ENCODE results near the gene LPAR3.

DNA sequence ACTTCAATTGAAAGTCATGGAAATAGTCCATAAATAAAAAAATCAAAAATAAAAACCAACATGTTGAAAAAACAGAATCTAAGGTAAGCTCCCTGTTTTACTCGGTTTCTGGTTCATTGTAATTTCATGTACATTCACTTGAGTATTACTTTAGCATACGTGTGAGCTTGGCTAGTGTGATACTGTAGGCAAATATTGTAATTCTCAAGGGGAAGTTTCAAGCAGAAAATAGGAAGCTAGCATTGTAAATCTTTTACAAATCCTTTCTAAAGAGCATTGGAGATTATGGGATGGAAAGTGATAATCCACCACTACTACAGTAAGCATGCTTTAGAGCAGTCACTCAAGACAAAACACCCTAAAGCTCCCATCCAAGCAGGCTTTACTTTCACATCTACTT lies 3.3 kb upstream of the LPAR3 start:
- TF ChIP-seq, protein P1, sequence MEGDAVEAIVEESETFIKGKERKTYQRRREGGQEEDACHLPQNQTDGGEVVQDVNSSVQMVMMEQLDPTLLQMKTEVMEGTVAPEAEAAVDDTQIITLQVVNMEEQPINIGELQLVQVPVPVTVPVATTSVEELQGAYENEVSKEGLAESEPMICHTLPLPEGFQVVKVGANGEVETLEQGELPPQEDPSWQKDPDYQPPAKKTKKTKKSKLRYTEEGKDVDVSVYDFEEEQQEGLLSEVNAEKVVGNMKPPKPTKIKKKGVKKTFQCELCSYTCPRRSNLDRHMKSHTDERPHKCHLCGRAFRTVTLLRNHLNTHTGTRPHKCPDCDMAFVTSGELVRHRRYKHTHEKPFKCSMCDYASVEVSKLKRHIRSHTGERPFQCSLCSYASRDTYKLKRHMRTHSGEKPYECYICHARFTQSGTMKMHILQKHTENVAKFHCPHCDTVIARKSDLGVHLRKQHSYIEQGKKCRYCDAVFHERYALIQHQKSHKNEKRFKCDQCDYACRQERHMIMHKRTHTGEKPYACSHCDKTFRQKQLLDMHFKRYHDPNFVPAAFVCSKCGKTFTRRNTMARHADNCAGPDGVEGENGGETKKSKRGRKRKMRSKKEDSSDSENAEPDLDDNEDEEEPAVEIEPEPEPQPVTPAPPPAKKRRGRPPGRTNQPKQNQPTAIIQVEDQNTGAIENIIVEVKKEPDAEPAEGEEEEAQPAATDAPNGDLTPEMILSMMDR (IDR thresholded peaks at IDR 0.05), result no peak
- TF ChIP-seq GABPA (IDR thresholded peaks at IDR 0.05; ENCODE audit: low read depth) (no peak), USF2 (IDR thresholded peaks at IDR 0.05; ENCODE audit: borderline replicate concordance, low read depth, low read length) (no peak)
- TF ChIP-seq, protein P2, sequence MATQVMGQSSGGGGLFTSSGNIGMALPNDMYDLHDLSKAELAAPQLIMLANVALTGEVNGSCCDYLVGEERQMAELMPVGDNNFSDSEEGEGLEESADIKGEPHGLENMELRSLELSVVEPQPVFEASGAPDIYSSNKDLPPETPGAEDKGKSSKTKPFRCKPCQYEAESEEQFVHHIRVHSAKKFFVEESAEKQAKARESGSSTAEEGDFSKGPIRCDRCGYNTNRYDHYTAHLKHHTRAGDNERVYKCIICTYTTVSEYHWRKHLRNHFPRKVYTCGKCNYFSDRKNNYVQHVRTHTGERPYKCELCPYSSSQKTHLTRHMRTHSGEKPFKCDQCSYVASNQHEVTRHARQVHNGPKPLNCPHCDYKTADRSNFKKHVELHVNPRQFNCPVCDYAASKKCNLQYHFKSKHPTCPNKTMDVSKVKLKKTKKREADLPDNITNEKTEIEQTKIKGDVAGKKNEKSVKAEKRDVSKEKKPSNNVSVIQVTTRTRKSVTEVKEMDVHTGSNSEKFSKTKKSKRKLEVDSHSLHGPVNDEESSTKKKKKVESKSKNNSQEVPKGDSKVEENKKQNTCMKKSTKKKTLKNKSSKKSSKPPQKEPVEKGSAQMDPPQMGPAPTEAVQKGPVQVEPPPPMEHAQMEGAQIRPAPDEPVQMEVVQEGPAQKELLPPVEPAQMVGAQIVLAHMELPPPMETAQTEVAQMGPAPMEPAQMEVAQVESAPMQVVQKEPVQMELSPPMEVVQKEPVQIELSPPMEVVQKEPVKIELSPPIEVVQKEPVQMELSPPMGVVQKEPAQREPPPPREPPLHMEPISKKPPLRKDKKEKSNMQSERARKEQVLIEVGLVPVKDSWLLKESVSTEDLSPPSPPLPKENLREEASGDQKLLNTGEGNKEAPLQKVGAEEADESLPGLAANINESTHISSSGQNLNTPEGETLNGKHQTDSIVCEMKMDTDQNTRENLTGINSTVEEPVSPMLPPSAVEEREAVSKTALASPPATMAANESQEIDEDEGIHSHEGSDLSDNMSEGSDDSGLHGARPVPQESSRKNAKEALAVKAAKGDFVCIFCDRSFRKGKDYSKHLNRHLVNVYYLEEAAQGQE (IDR thresholded peaks at IDR 0.05; ENCODE audit: low read depth, low read length), result no peak

Measured in SK-N-SH (cell line).